ENCODE results near the gene HMCN2.

DNA sequence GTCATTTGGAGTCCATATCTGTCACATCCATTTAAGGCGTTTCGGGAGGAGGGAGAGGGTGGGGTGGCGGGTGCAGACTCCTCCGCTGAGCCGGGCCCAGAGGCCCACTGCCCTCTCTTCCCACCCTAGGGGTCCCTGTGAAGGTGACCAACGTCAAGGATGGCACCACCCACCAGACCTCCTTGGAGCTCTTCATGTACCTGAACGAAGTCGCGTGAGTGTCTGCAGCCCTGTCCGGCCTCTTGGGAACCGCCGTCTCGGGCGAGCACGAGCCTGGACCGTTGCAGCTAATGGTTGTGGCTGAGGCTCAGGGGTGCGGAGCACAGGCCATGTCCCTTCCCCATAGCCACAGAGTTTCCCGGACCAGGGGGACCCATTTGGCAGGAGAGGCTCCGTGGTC lies 214.0 kb downstream of the HMCN2 start:
- TF ChIP-seq, protein P1, sequence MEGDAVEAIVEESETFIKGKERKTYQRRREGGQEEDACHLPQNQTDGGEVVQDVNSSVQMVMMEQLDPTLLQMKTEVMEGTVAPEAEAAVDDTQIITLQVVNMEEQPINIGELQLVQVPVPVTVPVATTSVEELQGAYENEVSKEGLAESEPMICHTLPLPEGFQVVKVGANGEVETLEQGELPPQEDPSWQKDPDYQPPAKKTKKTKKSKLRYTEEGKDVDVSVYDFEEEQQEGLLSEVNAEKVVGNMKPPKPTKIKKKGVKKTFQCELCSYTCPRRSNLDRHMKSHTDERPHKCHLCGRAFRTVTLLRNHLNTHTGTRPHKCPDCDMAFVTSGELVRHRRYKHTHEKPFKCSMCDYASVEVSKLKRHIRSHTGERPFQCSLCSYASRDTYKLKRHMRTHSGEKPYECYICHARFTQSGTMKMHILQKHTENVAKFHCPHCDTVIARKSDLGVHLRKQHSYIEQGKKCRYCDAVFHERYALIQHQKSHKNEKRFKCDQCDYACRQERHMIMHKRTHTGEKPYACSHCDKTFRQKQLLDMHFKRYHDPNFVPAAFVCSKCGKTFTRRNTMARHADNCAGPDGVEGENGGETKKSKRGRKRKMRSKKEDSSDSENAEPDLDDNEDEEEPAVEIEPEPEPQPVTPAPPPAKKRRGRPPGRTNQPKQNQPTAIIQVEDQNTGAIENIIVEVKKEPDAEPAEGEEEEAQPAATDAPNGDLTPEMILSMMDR (IDR thresholded peaks at IDR 0.05; ENCODE audit: low read depth, low read length), result no peak
- no peak for TF ChIP-seq EZH2phosphoT487 (IDR thresholded peaks at IDR 0.05; ENCODE audit: low read depth)

Measured in OCI-LY3 (cell line).